ENCODE results near the gene DNAJC5. TPM values are rescaled to one million over a fixed set of nuclear protein-coding genes. Genes with fewer than 3 reads are reported as not detected.

Gene DNAJC5
- total and polyA plus RNA-seq, 2 donors (not counting 3 experiments of a cell fraction or from before 2014, with no cell fraction given): 44.7 to 60.3 TPM

DNA sequence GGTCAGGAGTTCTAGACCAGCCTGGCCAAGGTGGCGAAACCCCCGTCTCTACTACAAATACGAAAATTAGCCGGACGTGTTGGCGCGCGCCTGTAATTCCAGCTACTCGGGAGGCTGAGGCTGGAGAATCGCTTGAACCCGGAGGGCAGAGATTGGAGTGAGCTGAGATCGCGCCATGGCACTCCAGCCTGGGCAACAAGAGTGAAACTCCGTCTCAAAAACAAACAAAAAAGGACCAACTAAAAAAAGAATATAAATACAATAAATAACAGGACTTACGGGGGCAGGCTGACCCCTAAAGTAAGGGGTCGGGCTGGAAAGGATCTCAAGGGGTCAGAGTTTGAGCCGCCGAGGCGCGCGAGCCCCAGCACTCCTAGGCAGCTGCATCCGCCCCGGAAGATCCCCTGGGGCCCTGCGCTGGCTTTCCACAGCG is 30.4 kb upstream of the DNAJC5 start:
- DNase-seq (ENCODE audit: low read depth, low spot score) (no peak), FAIRE-seq (no peak)
- Histone ChIP-seq H3K9ac (replicated peaks; ENCODE audit: extremely low read depth, insufficient read depth, low read length) (peak overlapping the region; percentile 65), H2AFZ (ENCODE audit: low read depth, low read length) (peak overlapping the region; percentile 63), H3K4me3 (replicated peaks in 1 of 3; ENCODE audit: insufficient read depth in 1 of 3, low read depth in 1 of 3, low read length in 3 of 3) (peak overlapping the region; percentile 36 to 77 (median 68)), H3K4me2 (ENCODE audit: insufficient read depth, low read length) (peak overlapping the region; percentile 56), H3K9me3 (replicated peaks; ENCODE audit: control insufficient read depth, insufficient read depth, low read length) (no peaks in the 10 kb centered on the region), H4K20me1 (replicated peaks; ENCODE audit: control insufficient read depth, extremely low read depth, insufficient read depth, low read length) (no peaks in the 10 kb centered on the region), H3K9me1 (replicated peaks; ENCODE audit: control insufficient read depth, extremely low read depth, insufficient read depth, low read length) (no peaks in the 10 kb centered on the region), H3K36me3 (ENCODE audit: control insufficient read depth in 2 of 2, extremely low read depth in 1 of 2, insufficient read depth in 2 of 2, low read length in 2 of 2) (peaks cover 2 to 14% of the 10 kb centered on the region in 2 experiments), H3K79me2 (ENCODE audit: control insufficient read depth, insufficient read depth, low read length) (peaks cover 38% of the 10 kb centered on the region), H3K27me3 (ENCODE audit: control insufficient read depth in 2 of 2, insufficient read depth in 2 of 2, low read length in 2 of 2) (no peaks in the 10 kb centered on the region), H3K27ac (ENCODE audit: insufficient read depth, low read depth, low read length) (peak overlapping the region; percentile 56), H3K4me1 (ENCODE audit: control insufficient read depth, extremely low read depth, insufficient read depth, low read length) (peaks cover 5% of the 10 kb centered on the region)
- intact Hi-C loops (cut with micrococcal nuclease): loop anchor here (1.0 to 5.0 kb wide), 6 partner anchors 37 to 326 kb away; partner anchors contain the start of gene RTEL1
- TF ChIP-seq POLR2AphosphoS5 (IDR thresholded peaks at IDR 0.05; ENCODE audit: insufficient read depth, low read depth, low read length): no peak
- no peak for TF ChIP-seq JUN (IDR thresholded peaks at IDR 0.05; ENCODE audit: borderline replicate concordance, insufficient read depth, insufficient read length, low read depth)
- TF ChIP-seq MYC (IDR thresholded peaks at IDR 0.05; ENCODE audit: low read depth, low read length): no peak
- TF ChIP-seq GATA2 (IDR thresholded peaks at IDR 0.05; ENCODE audit: insufficient read depth, insufficient read length, low read depth, low read length): no peak
- TF ChIP-seq FOS (IDR thresholded peaks at IDR 0.05; ENCODE audit: borderline replicate concordance, insufficient read depth, low read length): no peak
- TF ChIP-seq, protein P1, sequence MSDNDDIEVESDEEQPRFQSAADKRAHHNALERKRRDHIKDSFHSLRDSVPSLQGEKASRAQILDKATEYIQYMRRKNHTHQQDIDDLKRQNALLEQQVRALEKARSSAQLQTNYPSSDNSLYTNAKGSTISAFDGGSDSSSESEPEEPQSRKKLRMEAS (IDR thresholded peaks at IDR 0.05; ENCODE audit: insufficient read depth, insufficient read length): no peak
- TF ChIP-seq, protein P2, sequence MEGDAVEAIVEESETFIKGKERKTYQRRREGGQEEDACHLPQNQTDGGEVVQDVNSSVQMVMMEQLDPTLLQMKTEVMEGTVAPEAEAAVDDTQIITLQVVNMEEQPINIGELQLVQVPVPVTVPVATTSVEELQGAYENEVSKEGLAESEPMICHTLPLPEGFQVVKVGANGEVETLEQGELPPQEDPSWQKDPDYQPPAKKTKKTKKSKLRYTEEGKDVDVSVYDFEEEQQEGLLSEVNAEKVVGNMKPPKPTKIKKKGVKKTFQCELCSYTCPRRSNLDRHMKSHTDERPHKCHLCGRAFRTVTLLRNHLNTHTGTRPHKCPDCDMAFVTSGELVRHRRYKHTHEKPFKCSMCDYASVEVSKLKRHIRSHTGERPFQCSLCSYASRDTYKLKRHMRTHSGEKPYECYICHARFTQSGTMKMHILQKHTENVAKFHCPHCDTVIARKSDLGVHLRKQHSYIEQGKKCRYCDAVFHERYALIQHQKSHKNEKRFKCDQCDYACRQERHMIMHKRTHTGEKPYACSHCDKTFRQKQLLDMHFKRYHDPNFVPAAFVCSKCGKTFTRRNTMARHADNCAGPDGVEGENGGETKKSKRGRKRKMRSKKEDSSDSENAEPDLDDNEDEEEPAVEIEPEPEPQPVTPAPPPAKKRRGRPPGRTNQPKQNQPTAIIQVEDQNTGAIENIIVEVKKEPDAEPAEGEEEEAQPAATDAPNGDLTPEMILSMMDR (IDR thresholded peaks at IDR 0.05; ENCODE audit: extremely low read depth in 1 of 2, insufficient read depth in 1 of 2, low read depth in 1 of 2, low read length in 2 of 2): no peak
- no peak for TF ChIP-seq EZH2 (IDR thresholded peaks at IDR 0.05; ENCODE audit: borderline replicate concordance, low read depth, low read length, severe bottlenecking)
- TF ChIP-seq POLR2A (IDR thresholded peaks at IDR 0.05; ENCODE audit: low read depth, low read length): no peak
- CTCF ChIA-PET: interaction anchor here (1.0 to 3.9 kb wide), 19 partner anchors 9 to 326 kb away, joined by 3 to 24 read pairs (median 8); partner anchors contain the start of genes ARFRP1, PRPF6, PTK6 and UCKL1
- POLR2A ChIA-PET: interaction anchor here (0.6 to 1.6 kb wide), 9 partner anchors 9 to 326 kb away, joined by 3 to 11 read pairs (median 3); partner anchors contain the start of genes GMEB2 and TCEA2
- BruUV-seq (replicated peaks): TSS peak; percentile 61
- dilution Hi-C loops (cut with MboI; ENCODE audit: extremely low pct_ligation_motif_present, low sequenced_read_pairs): no loop called here
